GM19328 (cell line): ENCODE measurements around the gene RLN3.
"Not testable (repeated sequence)": the region's sequence is repeated elsewhere in the genome, so short reads cannot be mapped to it uniquely, and the experiment has no call there.

Experiments
- ATAC-seq: cut with Tn5 transposase; IDR thresholded peaks from one replicate; pipeline ENCODE4 v1.9.1; 2021; ENCODE audit warnings: mild to moderate bottlenecking, moderate library complexity; ENCODE audit not compliant: unreplicated experiment

Gene RLN3

GRCh38 chr19:14019100-14019499 is 8.8 kb upstream of the RLN3 start:
- ATAC-seq, result no peak

DNA sequence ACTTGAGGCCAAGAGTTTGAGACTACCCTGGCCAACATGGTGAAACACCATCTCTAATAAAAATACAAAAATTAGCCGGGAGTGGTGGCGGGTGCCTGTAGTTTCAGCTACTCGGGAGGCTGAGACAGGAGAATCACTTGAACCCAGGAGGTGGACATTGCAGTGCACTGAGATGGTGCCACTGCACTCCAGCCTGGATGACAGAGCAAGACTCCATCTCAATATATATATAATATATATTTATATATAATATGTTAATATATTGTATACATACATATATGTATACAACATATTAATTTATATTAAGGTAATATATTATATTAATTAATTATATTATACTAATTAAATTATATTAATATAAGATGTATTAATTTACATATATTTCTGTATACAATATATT is 8.2 kb upstream of the RLN3 start:
- ATAC-seq, result not testable (repeated sequence)

- no peak for ATAC-seq
These were observed 6.5 kb upstream of the RLN3 start for GRCh38 chr19:14021474-14021873.

- no peak for ATAC-seq
These were observed 5.5 kb upstream of the RLN3 start for GRCh38 chr19:14022469-14022868.

DNA sequence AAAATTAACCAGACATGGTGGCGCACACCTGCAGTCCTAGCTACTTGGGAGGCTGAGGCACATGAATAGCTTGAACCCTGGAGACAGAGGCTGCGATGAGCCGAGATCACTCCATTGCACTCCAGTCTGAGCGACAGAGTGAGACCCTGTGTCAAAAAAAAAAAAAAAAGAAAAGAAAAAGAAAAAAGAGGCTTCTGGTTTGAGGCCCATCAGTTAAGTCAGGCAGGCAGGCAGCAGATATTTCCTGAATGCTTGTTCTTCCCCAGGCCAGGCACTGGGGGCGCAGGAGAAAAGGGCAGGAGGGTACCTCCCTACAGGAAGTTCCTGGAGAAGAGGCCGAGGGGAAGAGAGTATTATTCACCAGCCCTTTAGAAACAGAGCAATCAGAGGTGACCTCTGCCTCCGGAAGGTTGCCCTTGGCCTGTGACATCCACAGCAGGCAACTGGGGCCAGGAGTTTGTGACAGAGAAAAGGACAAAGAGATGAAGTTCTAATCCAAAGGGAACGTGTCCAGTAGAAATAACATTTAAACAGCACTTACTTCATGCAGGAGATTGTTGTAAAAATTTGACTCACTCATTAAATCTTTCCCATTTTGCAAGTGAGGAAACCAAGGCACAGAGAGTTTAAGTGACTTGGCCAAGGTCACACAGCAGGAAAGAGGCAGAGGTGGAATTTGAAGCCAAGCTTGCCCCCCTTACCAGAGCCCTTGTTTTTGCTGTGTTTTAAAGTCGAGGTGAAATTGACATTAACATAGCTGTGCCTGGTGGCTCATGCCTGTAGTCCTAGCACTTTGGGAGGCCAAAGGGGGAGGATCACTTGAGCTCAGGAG is 4.3 kb upstream of the RLN3 start:
- ATAC-seq, result no peak

DNA sequence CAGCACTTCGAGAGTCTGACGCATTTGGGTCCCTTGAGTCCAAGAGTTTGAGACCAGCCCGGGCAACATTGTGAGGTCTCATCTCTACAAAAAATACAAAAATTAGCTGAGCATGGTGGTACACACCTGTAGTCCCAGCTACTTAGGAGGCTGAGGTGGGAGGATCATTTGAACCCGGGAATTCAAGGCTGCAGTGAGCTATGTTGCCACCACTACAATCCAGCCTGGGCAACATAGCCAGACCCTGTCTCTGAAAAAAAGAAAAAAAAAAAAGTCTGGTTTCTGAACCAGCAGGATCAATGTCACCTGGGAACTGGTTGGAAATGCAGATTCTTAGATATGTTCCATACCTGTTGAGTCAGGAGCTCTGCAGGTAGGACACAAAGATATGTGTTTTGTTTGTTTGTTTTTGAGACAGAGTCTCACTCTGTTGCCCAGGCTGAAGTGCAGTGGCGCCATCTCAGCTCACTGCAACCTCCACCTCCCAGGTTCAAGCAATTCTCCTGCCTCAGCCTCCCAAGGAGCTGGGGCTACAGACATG is 1.2 kb upstream of the RLN3 start:
- not testable (repeated sequence) for ATAC-seq

GRCh38 chr19:14028901-14029300 is 953 bp downstream of the RLN3 start:
- no peak for ATAC-seq

- ATAC-seq, result no peak
These were observed 3.2 kb downstream of the RLN3 start for GRCh38 chr19:14030997-14031718.

DNA sequence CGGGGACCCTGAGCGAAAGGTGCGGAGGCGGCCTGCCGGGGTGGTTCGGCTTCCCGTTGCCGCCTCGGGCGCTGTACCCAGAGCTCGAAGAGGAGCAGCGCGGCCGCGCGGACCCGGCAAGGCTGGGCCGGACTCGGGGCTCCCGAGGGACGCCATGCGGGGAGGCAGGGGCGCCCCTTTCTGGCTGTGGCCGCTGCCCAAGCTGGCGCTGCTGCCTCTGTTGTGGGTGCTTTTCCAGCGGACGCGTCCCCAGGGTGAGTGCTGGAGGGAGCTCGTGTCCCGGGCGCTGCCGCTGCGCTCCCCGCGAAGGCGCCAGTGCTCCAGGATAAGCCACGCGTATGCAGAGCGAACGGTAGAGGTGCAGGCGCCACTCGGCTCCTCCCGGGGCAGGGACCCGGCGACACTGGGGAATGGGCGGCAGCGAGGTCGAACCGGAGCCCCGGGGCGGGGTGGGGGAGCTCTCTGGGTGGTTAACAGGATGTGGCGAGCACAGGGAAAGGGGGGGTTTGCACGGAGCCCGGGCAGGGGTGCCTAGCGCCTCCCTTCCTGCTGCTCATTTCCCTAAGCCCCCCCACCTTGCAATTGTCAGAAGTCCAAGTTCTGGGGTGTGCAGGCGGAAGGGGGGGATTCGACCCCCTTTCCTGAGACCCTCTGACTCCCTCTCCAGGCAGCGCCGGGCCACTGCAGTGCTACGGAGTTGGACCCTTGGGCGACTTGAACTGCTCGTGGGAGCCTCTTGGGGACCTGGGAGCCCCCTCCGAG is 4.0 kb downstream of the RLN3 start, which contains the start of gene IL27RA:
TSS of gene IL27RA (plus strand) at position 44 of the 762 bp plus-strand sequence. CDS start at position 155, 111 bp downstream.
- no peak for ATAC-seq

DNA sequence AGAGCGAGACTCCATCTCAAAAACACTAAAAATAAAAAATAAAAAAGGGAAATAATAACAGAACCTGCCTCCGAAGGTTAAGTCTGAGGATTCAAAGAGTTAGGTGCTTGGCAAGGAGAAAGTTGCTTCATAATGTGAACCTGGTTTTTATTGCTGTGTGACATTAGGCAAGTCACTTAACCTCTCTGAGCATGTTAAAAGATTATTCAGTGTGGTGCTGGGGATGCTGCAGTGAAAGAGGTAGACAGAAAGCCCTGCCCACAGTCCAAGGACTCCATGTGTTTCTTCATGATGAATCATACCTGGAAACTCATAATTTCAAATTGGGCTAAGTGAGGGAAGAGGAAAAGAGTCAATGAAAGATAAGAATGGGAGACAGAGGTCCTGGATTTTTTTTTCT is 6.0 kb downstream of the RLN3 start:
- ATAC-seq, result no peak

DNA sequence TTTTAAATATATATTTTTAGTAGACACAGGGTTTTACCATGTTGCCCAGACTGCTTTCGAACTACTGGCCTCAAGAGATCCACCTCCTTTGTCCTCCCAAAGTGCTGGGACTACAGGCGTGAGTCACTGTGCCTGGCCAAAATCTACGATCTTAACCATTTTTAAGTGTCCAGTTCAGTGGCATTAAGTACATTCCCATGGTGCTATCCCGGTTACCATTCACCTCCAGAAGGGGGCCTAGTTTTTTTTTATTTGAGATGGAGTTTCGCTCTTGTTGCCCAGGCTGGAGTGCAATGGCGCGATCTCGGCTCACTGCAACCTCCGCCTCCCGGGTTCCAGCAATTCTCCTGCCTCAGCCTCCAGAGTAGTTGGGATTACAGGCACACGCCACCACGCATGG is 7.2 kb downstream of the RLN3 start:
- not testable (repeated sequence) for ATAC-seq

- ATAC-seq, result no peak
These were observed 7.8 kb downstream of the RLN3 start for GRCh38 chr19:14035706-14036105.

DNA sequence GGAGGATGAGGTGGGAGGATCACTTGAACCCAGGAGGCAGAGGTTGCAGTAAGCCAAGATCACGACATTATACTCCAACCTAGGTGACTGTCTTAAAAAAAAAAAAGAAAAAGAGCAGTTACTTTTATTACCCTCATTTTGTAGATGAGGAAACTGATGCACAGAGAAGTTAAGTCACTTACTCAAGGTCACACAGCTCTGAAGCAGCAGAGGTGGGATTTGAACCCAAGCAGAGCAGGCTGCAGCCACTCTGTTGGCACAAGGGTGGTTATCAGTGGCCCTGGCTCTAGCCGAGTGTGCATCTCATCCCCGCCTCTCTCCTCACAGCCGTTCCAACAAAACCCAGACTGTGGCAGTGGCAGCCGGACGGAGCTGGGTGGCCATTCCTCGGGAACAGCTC is 11.2 kb downstream of the RLN3 start:
- no peak for ATAC-seq

- ATAC-seq, result not testable (repeated sequence)
These were observed 15.0 kb downstream of the RLN3 start for GRCh38 chr19:14042659-14043608.

DNA sequence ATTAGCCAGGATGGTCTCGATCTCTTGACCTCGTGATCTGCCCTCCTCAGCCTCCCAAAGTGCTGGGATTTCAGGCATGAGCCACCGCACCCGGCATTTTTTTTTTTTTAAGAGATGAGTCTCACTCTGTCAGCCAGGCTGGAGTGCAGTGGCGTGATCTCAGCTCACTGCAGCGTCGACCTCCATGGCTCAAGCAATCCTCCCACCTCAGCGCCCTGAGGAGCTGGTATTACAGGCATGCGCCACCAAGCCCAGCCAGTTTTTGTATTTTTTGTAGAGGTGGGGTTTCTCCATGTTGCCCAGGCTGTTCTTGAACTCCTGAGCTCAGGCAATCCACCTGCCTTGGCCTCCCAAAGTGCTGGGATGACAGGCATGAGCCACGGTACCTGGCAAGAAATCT is 19.9 kb downstream of the RLN3 start:
- not testable (repeated sequence) for ATAC-seq

GRCh38 chr19:14048443-14049153 is 20.6 kb downstream of the RLN3 start:
- ATAC-seq, result no peak

DNA sequence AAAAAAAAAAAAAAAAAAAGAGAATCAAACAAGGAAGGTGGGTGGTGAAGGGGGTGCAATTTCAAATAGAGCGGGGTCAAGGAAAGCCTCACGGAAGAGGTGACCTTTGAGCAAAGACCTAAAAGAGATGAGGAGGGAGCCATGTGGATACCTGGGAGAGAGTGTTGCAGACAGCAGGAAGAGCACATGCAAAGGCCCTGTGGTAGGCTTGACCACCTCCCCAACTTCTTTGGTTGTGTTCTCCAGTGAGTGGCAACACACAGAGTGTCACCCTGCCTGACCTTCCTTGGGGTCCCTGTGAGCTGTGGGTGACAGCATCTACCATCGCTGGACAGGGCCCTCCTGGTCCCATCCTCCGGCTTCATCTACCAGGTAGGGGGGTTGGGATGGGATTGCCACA is 22.6 kb downstream of the RLN3 start:
- ATAC-seq, result no peak

DNA sequence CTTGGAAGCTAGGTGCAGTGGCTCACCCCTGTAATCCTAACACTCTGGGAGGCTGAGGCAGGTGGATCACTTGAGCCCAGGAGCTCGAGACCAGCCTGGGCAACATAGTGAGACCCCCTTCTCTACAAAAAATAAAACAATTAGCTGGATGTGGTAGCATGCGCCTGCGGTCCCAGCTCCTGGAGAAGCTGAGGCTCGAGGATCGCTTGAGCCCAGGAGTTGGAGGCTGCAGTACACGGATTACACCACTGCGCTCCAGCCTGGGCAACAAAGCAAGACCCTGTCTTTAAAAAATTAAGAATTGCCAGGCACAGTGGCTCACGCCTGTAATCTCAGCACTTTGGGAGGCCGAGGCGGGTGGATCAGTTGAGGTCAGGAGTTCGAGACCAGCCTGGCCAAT is 23.0 kb downstream of the RLN3 start:
- ATAC-seq, result not testable (repeated sequence)

GRCh38 chr19:14051980-14052379 is 24.0 kb downstream of the RLN3 start:
- ATAC-seq, result no peak
